Parathyroid adenoma (tissue), 2 donors: ENCODE measurements around the gene GNAS-AS1.
A peak's percentile ranks its signal among the peaks of the same experiment; 100 is the strongest.

Source experiments
- H2AFZ ChIP-seq: fragments of 300-600 bp; sonication (generic); one replicate; pipeline ENCODE4 v1.7.0; 2017; ENCODE audit warnings: antibody characterized with exemption, mild to moderate bottlenecking
- H3K27ac ChIP-seq: fragments of 300-600 bp; sonication (generic); one replicate; pipeline ENCODE4 v1.7.0; 2017
- H3K27me3 ChIP-seq: fragments of 300-600 bp; sonication (generic); one replicate; pipeline ENCODE4 v1.7.0; 2017; ENCODE audit warnings: low read length; ENCODE audit not compliant: control insufficient read depth, insufficient read depth
- H3K36me3 ChIP-seq: fragments of 300-600 bp; sonication (generic); one replicate; pipeline ENCODE4 v1.7.0; 2017; ENCODE audit warnings: low read length; ENCODE audit not compliant: control insufficient read depth, insufficient read depth
- H3K4me1 ChIP-seq: fragments of 300-600 bp; sonication (generic); one replicate; pipeline ENCODE4 v1.7.0; 2017; ENCODE audit warnings: control low read depth
- H3K4me2 ChIP-seq: fragments of 300-600 bp; sonication (generic); one replicate; pipeline ENCODE4 v1.7.0; 2017; ENCODE audit warnings: low read length
- H3K4me3 ChIP-seq: fragments of 300-600 bp; sonication (generic); one replicate; pipeline ENCODE4 v1.7.0; 2017; ENCODE audit warnings: low read depth, low read length
- H3K79me2 ChIP-seq: fragments of 300-600 bp; sonication (generic); one replicate; pipeline ENCODE4 v1.7.0; 2017; ENCODE audit warnings: control low read depth
- H3K9ac ChIP-seq: fragments of 300-600 bp; sonication (generic); one replicate; pipeline ENCODE4 v1.7.0; 2017; ENCODE audit warnings: mild to moderate bottlenecking
- H3K9me3 ChIP-seq: fragments of 300-600 bp; sonication (generic); one replicate; pipeline ENCODE4 v1.7.0; 2017; ENCODE audit warnings: low read length; ENCODE audit not compliant: control insufficient read depth
- CTCF ChIP-seq: fragments of 300-600 bp; sonication (generic); IDR thresholded peaks from one replicate; pipeline ENCODE4 v1.7.0; 2017; ENCODE audit warnings: antibody characterized with exemption, mild to moderate bottlenecking
- donor health status: primary hyperparathyroidism.

Gene GNAS-AS1

GRCh38 chr20:58853466-58853865, 2.8 kb upstream of the GNAS-AS1 start:
- Histone ChIP-seq H3K27ac (no peak overlapping the region), H3K9ac (no peak overlapping the region), H3K4me3 (no peak overlapping the region), H3K9me3 (no peaks in the 10 kb centered on the region), H3K4me1 (no peaks in the 10 kb centered on the region), H3K4me2 (no peak overlapping the region), H3K36me3 (no peaks in the 10 kb centered on the region), H3K79me2 (no peaks in the 10 kb centered on the region), H3K27me3 (peaks cover 12% of the 10 kb centered on the region), H2AFZ (no peak overlapping the region)
- TF ChIP-seq CTCF: no peak

GRCh38 chr20:58852543-58853271, 2.0 kb upstream of the GNAS-AS1 start, which contains the start of gene GNAS:
Gene GNAS (plus strand): TSS chr20:58852716.
- H3K27me3 ChIP-seq: peaks cover 12% of the 10 kb centered on the region
- H2AFZ ChIP-seq: no peak within 1 kb of the TSS
- H3K9ac ChIP-seq: no peak within 1 kb of the TSS
- no peaks in the 10 kb centered on the region for H3K4me1 ChIP-seq
- no peaks in the 10 kb centered on the region for H3K36me3 ChIP-seq
- H3K4me2 ChIP-seq: peak within 1 kb of the TSS; percentile 81
- H3K4me3 ChIP-seq: no peak within 1 kb of the TSS
- no peak for TF ChIP-seq CTCF
- no peak within 1 kb of the TSS for H3K27ac ChIP-seq
- no peaks in the 10 kb centered on the region for H3K9me3 ChIP-seq
- no peaks in the 10 kb centered on the region for H3K79me2 ChIP-seq

- Histone ChIP-seq H3K4me3 (no peak overlapping the region), H2AFZ (no peak overlapping the region), H3K79me2 (no peaks in the 10 kb centered on the region), H3K36me3 (no peaks in the 10 kb centered on the region), H3K4me2 (peak overlapping the region; percentile 81), H3K27ac (no peak overlapping the region), H3K4me1 (no peaks in the 10 kb centered on the region), H3K9me3 (no peaks in the 10 kb centered on the region), H3K9ac (no peak overlapping the region), H3K27me3 (peaks cover 12% of the 10 kb centered on the region)
- no peak for TF ChIP-seq CTCF
These were observed 1.3 kb upstream of the GNAS-AS1 start for GRCh38 chr20:58851969-58852458.

- Histone ChIP-seq H3K79me2 (no peaks in the 10 kb centered on the region), H3K9me3 (no peaks in the 10 kb centered on the region), H3K4me2 (peak overlapping the region; percentile 35), H3K27ac (no peak overlapping the region), H3K4me3 (no peak overlapping the region), H3K4me1 (no peaks in the 10 kb centered on the region), H3K36me3 (no peaks in the 10 kb centered on the region), H2AFZ (no peak overlapping the region), H3K9ac (no peak overlapping the region), H3K27me3 (peaks cover 12% of the 10 kb centered on the region)
- no peak for TF ChIP-seq CTCF
These were observed 693 bp upstream of the GNAS-AS1 start for GRCh38 chr20:58851221-58851968.
